ENCODE measurements around the gene TLN1.

DNA sequence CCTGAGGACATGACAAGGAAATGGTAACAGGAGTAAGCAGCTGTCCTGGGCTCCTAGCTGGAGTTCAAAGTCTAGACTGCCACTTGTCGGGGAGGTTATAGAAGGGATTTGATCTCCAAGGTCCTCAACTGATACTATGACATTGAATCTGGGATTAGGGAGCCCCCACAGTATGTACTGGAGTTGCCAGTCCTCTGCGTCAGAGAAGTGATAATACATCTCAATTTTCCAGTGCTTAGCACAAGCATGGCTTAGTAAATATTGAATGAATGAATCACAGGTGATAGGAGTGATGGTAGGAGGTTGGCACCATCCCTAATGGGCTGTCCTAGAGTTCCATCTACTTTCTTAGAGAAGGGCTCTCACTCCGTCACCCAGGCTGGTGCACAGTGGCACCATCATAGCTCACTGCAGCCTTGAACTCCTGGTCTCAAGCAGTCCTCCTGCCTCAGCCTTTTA, 36.0 kb downstream of the TLN1 start:
- no peak for TF ChIP-seq CTCF (IDR thresholded peaks at IDR 0.05; ENCODE audit: low read depth, low read length, poor library complexity, severe bottlenecking)
- TF ChIP-seq EZH2phosphoT487 (IDR thresholded peaks at IDR 0.05; ENCODE audit: borderline replicate concordance, low read length) = no peak

Data from DOHH2 (cell line).